ENCODE data around the gene MARK1.

MARK1 gene

GRCh38 chr1:220701974-220702373, 174.0 kb downstream of the MARK1 start:
- no peak for ATAC-seq

GRCh38 chr1:220702733-220703270, 174.9 kb downstream of the MARK1 start:
- ATAC-seq (no peak), DNase-seq (ENCODE audit: low spot score in 2 of 2) (peak in 1 of 2 donors; percentile 29)
- Mint-ChIP-seq H3K27ac (no peak overlapping the region), H3K4me3 (no peak overlapping the region), H3K4me1 (no peaks in the 10 kb centered on the region), H3K36me3 (no peaks in the 10 kb centered on the region), H3K9me3 (no peaks in the 10 kb centered on the region)

More at GRCh38 chr1:220701974-220702373, 174.0 kb downstream of the MARK1 start:
- Mint-ChIP-seq H3K27ac (no peak overlapping the region), H3K4me1 (no peaks in the 10 kb centered on the region), H3K36me3 (no peaks in the 10 kb centered on the region), H3K4me3 (no peak overlapping the region), H3K9me3 (no peaks in the 10 kb centered on the region)
- peak in 1 of 2 donors; percentile 15 for DNase-seq (ENCODE audit: low spot score in 2 of 2)

- Mint-ChIP-seq H3K4me3 (no peak overlapping the region), H3K36me3 (no peaks in the 10 kb centered on the region), H3K27ac (no peak overlapping the region), H3K4me1 (no peaks in the 10 kb centered on the region), H3K9me3 (no peaks in the 10 kb centered on the region)
- DNase-seq (ENCODE audit: low spot score in 2 of 2) (no peak), ATAC-seq (no peak)
These were observed 175.4 kb downstream of the MARK1 start for GRCh38 chr1:220703305-220703704.

GRCh38 chr1:220705782-220706181, 177.8 kb downstream of the MARK1 start:
- Mint-ChIP-seq H3K27ac (no peak overlapping the region), H3K4me1 (peaks cover 7% of the 10 kb centered on the region), H3K36me3 (no peaks in the 10 kb centered on the region), H3K4me3 (no peak overlapping the region), H3K9me3 (no peaks in the 10 kb centered on the region)
- ATAC-seq: no peak
- peak in 1 of 2 donors; percentile 29 for DNase-seq (ENCODE audit: low spot score in 2 of 2)

GRCh38 chr1:220706480-220706879, 178.5 kb downstream of the MARK1 start:
- Mint-ChIP-seq H3K36me3 (no peaks in the 10 kb centered on the region), H3K4me3 (no peak overlapping the region), H3K9me3 (no peaks in the 10 kb centered on the region), H3K4me1 (peaks cover 7% of the 10 kb centered on the region), H3K27ac (no peak overlapping the region)
- peak in 1 of 2 donors; percentile 32 for DNase-seq (ENCODE audit: low spot score in 2 of 2)
- no peak for ATAC-seq

GRCh38 chr1:220707160-220707559, 179.2 kb downstream of the MARK1 start:
- H3K9me3 Mint-ChIP-seq: no peaks in the 10 kb centered on the region
- no peak overlapping the region for H3K4me3 Mint-ChIP-seq
- ATAC-seq (no peak), DNase-seq (ENCODE audit: low spot score in 2 of 2) (peak in 1 of 2 donors; percentile 28)
- peaks cover 7% of the 10 kb centered on the region for H3K4me1 Mint-ChIP-seq
- no peaks in the 10 kb centered on the region for H3K36me3 Mint-ChIP-seq
- H3K27ac Mint-ChIP-seq: no peak overlapping the region

GRCh38 chr1:220708244-220708643, 180.3 kb downstream of the MARK1 start:
- ATAC-seq: no peak
- no peaks in the 10 kb centered on the region for H3K36me3 Mint-ChIP-seq
- no peaks in the 10 kb centered on the region for H3K9me3 Mint-ChIP-seq
- peak in 1 of 2 donors; percentile 12 for DNase-seq (ENCODE audit: low spot score in 2 of 2)
- peaks cover 7% of the 10 kb centered on the region for H3K4me1 Mint-ChIP-seq
- H3K27ac Mint-ChIP-seq: no peak overlapping the region
- no peak overlapping the region for H3K4me3 Mint-ChIP-seq

- no peak overlapping the region for H3K27ac Mint-ChIP-seq
- peak in 1 of 2 donors; percentile 22 for DNase-seq (ENCODE audit: low spot score in 2 of 2)
- H3K9me3 Mint-ChIP-seq: no peaks in the 10 kb centered on the region
- no peaks in the 10 kb centered on the region for H3K36me3 Mint-ChIP-seq
- no peak for ATAC-seq
- H3K4me1 Mint-ChIP-seq: peaks cover 7% of the 10 kb centered on the region
- no peak overlapping the region for H3K4me3 Mint-ChIP-seq
These were observed 181.2 kb downstream of the MARK1 start for GRCh38 chr1:220708936-220709801.

GRCh38 chr1:220710333-220710732, 182.4 kb downstream of the MARK1 start:
- peaks cover 7% of the 10 kb centered on the region for H3K4me1 Mint-ChIP-seq
- DNase-seq (ENCODE audit: low spot score in 2 of 2): no peak
- no peak for ATAC-seq
- no peak overlapping the region for H3K27ac Mint-ChIP-seq
- no peaks in the 10 kb centered on the region for H3K9me3 Mint-ChIP-seq
- no peaks in the 10 kb centered on the region for H3K36me3 Mint-ChIP-seq
- no peak overlapping the region for H3K4me3 Mint-ChIP-seq

- Mint-ChIP-seq H3K27ac (no peak overlapping the region), H3K4me1 (peaks cover 7% of the 10 kb centered on the region)
These were observed 183.3 kb downstream of the MARK1 start for GRCh38 chr1:220711056-220711809.

More at GRCh38 chr1:220711056-220711809, 183.3 kb downstream of the MARK1 start:
- ATAC-seq (no peak), DNase-seq (ENCODE audit: low spot score in 2 of 2) (peak in 1 of 2 donors; percentile 13)
- Mint-ChIP-seq H3K9me3 (no peaks in the 10 kb centered on the region), H3K4me3 (no peak overlapping the region), H3K36me3 (no peaks in the 10 kb centered on the region)
